GM12872 (cell line): ENCODE data around the gene TIGD6.

Experiments
- CTCF ChIP-seq: IDR thresholded peaks from 3 replicates; pipeline ENCODE4 v1.5.1; 2011; ENCODE audit warnings: low read depth, mild to moderate bottlenecking, low read length, moderate library complexity; ENCODE audit not compliant: insufficient read depth

Gene TIGD6

GRCh38 chr5:150038547-150038946 lies 38.1 kb upstream of the TIGD6 start:
- TF ChIP-seq CTCF = no peak

DNA sequence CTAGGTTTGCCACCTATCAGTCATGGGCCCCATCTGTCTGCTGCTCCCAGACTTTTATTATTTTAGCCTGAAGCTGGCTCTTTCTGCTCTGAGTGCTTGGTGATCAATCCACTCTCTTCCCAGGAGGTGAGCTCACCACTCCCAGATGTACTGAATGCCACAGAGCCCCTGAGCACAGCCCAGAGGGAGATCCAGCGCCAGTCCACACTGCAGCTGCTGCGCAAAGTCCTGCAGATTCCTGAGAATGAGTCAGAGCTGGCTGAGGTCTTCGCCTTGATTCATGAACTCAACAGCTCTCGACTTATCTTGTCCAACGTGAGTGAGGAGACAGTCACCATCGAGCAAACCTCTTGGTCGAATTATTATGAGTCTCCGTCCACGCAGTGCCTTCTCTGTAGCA lies 36.1 kb upstream of the TIGD6 start:
- TF ChIP-seq CTCF = no peak

- no peak for TF ChIP-seq CTCF
Observed at GRCh38 chr5:150035139-150035895, 34.9 kb upstream of the TIGD6 start.

- no peak for TF ChIP-seq CTCF
Observed at GRCh38 chr5:150034662-150035061, 34.2 kb upstream of the TIGD6 start.

- no peak for TF ChIP-seq CTCF
Observed at GRCh38 chr5:150033334-150033733, 32.9 kb upstream of the TIGD6 start.

- TF ChIP-seq CTCF = no peak
Observed at GRCh38 chr5:150026682-150027172, 26.3 kb upstream of the TIGD6 start.

DNA sequence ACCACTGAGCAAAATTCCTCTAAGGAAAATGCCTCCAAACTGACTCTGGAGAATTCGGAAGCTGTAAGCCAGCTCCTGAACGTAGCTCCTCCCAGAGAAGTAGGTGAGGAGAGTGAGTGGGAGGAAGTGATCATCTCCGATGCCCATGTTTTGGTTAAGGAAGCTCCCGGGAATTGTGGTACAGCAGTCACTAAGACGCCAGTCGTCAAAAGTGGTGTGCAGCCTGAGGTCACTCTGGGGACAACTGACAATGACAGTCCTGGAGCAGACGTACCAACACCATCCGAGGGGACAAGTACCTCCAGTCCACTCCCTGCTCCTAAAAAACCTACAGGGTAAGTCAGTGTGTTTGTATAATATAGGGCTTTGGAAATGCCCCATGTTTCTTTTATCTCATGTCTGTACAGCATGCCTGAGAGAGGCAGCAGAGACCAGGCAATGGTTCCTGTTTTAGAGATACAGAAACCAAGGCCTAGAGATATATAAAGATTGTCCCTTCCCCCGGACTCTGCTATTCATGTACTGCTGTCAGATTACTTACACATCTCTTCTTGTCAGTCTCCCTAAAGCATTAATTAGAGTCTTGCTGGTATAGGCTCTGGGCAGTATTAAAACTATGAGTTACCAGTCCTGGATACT lies 24.0 kb upstream of the TIGD6 start:
- no peak for TF ChIP-seq CTCF
